T-helper 9 cell (primary cell): ENCODE results near the gene S100A8.
"Not testable (repeated sequence)": the region's sequence is repeated elsewhere in the genome, so short reads cannot be mapped to it uniquely, and the experiment has no call there.

Experiments used
- DNase-seq: peaks from one replicate; pipeline ENCODE4 v3.0.0-alpha.2; 2020

S100A8 gene

DNA sequence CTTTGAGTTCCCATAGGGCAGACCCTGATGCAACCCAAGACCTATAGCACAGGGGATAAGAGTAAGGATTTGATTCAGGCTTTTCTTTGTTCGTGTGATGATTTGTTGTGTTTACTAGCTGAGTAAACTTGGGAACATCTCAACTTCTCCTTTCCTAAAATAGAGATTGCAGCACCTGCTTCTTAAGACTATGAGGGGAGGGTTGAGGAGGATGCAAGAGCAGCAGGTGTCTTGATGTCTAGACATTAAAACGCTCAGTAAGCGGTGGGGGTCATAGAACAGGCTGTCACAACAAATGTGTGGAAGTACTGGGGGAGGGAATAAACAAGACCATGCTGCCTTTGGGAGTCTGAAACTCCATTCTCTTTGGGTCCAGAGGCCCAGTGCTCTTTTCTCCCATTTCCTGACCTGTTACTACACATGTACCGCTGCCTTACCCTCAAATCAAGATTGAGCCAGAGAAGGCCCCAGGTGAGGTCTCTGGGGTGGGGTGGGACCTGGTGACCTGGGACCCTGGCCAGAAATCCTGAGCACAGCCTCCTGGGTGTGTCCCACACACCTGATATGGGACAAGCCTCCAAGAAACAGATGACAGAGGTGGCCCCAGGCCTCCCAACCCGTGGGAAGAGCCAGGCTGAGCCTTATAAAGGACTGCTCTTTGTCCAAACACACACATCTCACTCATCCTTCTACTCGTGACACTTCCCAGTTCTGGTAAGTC, 25.1 kb upstream of the S100A8 start, which contains the start of gene S100A7A:
Gene S100A7A (plus strand): TSS at position 671 of the 721 bp plus-strand sequence. CDS start 1,563 bp downstream, outside the sequence.
- no peak for DNase-seq

DNA sequence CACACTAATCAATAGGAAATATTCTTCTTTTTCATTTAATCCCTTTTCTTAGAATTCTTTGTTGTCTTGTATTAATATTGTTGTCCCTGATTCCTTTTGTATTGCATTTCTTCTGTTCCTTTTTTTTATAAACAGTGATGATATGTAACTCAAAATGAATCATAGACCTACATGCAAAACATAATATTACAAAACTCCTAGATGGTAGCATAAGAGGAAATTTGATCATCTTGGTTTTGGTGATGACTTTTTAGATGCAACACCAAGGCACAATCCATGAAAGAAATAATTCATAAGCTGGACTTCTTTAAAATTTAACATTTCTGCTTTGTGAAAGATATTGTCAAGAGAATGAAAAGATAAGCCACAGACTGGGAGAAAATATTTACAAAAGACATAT, 23.1 kb upstream of the S100A8 start:
- not testable (repeated sequence) for DNase-seq

DNA sequence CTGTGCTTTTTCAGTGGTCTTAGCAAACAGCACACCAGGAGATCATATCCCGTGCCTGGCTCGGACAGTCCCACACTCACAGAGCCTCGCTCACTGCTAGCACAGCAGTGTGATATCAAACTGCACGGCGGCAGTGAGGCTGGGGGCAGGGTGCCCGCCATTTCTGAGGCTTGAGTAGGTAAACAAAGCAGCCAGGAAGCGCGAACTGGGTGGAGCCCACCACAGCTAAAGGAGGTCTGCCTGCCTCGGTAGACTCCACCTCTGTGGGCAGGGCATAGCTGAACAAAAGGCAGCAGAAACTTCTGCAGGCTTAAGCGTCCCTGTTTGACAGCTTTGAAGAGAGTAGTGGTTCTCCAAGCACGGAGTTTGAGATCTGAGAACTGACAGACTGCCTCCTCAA, 16.4 kb upstream of the S100A8 start:
- not testable (repeated sequence) for DNase-seq

DNA sequence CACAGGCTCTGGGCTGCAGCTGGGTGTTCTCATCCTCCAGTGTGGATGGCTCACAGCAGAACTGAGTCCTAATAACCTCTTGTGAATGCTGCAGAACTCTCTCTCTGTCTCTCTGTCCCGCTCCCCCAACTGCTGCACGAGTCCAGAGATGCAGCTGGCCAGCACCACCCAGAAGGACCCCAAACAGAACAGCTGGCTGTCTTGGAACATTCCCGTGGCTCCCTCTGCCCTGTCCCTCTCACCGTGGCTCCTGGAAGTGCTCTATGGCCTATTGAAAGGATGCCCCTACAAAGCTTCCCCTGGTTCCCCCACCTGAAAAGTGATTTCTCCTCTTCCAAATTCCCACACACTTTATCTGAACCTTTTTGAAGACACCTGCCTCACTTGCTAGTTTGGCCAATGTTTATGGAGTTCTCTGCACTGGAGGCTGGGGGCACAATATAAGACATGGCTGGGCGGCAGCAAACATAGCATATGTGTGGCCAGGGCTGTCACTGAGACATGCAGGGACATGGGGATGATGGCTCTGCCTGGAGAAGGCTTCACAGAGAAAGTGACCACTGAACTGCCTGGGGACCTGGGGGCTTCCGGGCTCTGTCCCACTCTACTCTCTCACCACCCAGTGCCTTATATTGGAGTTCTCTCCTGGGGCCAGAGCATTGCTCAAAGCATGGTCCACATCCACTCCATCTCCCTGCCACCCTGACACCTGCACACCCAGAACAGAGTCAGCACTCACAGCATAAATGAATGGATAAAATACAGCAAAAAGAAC, 15.1 kb upstream of the S100A8 start:
- DNase-seq = not testable (repeated sequence)

DNA sequence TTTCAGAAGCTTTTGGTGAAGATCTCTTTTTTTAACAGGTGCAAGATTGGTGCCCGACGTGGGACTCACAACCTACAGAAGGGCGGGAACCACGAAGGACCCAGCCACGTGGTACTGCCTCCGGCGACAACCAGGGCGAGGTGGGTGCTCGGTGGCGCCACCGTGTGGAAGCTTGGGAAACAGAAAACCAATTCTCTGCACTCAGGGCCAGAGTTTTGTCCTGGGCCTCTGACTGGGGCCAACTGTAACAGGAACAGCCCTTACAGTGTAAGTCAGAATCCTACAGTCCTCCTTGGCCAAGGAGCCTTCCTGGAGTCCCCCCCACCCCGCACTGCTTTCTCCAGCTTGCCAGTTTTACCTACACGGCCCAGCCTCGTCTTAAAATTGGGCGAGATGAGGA, 13.9 kb upstream of the S100A8 start:
- DNase-seq = peak; percentile 50

DNA sequence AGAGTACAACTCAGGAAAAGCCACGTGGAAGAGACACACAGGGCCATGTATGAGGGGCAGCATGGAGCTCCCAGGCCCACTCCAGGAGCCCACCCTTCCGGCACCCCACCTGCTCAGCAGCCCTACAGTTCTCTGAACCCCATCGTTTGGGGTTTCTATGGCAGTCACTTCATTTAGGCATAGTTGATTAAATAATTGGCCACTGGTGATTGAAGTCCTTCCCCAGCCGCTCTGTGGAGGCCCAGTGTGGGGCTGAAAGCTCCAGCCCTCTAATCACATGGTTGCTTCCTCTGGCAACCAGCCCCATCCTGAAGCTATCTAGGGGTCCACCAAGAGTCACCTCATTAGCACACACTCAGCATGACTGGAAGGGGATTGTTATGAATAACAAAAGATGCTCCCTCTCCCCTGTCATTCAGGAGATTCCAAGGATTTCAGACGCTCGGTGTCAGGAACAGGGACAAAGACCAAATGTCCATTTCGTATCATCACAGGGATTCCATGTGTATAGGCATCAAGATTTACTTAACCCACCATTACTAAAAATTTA, 13.3 kb upstream of the S100A8 start:
- no peak for DNase-seq

DNA sequence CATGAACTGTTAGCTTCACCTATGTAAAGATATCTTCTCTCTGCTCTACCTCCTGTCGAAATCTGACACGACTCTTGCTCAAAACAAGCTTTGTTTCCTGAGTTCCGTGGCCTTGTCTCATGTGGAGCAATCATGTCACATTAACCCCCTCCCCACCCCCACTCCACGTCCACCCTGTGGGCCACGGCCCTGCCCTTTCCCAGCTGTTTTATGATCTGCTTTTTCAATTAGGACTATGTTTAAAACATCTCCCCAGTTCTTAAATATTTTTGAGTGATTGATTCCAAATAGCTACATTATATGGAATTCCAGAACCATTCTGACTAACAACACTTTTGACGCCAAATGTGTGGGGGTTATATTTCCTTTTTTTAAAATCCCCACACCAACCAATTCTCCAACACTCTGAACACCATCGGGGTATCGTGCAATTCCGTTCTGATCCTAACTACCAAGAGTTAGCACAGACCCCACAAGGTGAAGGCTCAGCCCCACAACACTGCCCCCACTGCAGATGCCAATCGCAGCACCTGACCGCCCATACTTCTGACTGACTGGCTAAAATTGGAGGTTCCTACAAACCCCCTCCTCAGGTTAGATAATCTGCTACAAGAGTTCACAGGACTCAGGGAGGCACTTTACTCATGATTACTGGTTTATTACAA, 12.7 kb upstream of the S100A8 start:
- no peak for DNase-seq

DNA sequence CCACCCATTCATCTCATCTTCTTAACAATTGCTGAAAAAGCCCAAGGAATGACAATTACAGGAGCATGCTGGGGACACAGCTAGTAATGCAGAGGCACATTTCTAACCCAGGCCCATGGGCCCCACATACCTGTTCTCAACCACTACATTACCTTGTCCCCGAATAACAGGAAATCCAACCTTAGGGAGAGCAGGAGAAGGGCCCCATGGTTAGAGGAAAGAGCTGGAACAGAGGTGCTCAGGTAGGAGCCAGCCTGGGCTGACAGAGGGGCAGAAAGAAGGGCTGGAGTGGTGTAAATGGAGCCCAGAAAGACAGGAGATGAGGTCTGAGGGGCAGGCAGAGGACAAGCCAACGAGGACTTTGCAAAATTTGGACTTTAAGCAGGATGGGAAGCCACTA, 11.4 kb upstream of the S100A8 start:
- no peak for DNase-seq

DNA sequence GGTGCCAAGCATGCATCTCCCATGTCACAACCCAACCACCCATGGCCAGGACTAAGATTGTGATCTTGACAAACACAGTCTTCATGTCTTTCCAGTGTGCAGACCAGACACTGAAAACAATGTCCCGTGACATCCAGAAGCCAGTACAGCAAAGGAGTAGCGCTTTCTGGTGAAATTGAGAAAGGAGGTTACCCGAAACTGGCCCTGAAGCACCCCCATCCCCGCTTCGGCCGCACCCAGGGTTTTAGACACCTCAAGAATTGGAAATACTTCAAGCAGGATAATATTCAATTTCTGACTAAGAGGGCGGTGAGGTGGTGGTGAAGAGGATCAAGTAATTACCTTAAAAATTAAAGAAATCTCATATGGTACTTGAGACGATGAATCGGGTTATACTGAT, 10.6 kb upstream of the S100A8 start:
- no peak for DNase-seq

DNA sequence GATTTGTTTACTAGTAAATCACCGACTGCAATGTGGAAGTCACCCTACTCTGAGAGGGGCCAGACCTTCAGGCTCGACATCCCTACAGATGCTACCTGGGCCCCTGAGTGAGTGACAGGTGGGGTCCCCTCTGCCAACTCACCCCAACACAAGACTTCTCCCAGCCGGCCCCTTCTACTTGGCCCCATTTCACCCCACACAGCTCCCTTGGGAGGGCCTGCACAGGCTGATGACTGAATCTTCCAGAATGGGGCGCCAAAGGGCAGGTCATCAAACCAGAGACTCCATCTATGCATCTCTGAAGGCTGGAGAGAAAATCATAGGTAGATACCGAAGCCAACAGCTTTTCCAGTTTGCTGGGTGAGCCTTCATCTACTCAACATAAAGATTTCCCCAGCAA, 9.4 kb upstream of the S100A8 start:
- DNase-seq = no peak

DNA sequence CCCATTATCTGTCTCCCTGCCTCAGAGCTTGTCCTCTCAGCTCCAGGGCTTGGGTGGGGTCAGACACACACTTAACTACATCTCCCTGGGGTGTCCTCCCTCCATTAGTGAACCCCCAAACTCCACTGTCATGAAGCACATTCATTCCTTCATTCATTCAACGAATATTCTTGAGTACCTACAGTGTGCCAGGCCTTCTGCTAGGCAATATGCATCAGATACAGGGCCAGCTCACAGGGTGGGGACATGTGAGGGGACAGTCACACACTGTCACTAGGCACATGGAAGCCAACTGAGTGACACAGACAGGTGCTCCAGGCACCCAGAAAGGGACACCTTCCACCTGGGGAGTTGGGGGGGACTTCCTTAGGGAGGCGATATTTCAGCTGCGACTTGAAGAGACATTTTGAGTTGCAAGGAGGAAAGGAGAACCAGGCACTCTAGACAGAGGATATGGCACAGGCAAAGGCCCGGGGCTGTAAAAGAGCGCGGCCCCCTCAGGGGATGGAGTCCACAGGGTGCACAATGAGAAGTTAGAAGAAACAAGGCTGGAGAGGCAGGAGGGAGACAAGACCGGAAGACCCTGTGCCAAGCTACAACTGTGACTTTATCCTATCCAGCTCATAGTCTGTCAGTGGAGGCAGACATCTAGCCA, 8.7 kb upstream of the S100A8 start:
- DNase-seq = no peak

DNA sequence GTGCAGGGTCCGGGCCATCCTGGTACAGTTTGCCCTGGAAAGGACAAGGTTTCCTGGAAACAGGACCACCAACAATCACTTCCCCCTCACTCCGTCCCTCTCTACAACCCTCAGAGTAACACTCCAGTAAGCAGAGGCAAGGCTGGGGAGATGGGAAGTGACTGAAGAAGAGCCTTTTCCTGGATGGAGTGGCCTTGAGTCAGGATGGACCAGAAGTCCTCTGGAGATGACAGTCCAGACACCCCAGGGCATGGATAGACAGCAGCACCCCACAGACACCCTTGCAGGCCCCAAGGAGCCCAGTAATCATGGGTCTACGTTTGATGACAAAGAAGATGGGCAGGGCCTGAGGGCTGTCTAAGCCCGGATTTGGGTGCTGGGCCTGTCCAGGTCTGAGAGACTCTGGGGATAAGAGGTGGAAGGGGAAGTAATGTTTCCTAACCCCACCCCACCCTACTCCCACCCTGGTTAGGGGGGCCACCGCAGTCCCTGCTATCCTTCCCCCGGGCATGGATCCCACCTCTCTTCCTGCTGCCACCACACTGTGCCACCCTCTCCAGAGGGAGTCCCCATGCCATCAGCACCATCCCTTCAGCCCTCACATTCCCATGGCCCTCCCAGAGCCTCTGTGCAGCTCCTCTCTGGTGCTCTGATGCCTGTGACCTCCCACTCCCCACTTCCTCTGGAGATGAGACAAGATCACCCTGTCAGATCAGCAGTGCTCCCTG, 7.2 kb upstream of the S100A8 start:
- no peak for DNase-seq

DNA sequence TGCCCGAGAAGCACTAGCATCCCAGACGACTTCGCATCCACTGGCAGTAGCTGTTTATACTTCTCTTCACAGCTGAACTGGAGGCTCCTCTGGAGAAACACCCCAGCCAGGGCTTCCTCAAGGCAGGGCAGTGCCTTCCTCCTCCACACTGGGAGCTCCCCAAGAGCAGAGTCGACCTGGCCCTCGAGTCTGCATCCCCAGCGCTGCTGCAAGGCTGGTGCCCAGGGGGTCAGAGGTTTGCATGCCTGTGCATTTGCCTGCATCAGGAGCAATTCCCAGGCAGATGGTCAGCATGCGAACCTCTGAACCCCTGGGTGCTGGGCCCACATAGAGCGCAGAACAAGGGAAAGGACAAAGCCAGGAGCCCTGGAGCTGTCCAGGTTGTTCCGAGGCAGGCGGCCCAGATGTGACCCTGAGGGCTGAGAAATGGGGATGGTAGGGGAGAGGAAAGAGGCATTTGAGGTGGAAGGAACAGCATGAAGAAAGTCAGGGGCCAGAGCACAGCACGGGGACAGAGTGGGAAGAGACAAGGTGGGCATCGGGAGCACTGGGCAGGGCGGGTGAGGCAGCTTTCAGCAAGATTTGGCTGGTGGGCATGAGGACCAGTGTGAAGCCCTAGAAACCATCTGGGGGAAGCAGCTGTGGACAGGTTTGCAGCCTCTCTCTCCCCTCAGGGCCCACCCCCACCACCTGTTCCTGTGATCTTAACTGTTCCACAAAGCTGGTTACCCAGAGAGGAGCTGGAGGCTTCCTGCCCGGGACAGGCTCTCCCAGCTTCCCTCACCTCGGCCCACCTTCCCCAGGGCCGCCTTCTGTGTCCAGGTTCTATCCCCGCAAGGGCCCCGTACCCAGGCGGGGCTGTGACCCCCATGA, 6.4 kb upstream of the S100A8 start:
- DNase-seq = no peak

DNA sequence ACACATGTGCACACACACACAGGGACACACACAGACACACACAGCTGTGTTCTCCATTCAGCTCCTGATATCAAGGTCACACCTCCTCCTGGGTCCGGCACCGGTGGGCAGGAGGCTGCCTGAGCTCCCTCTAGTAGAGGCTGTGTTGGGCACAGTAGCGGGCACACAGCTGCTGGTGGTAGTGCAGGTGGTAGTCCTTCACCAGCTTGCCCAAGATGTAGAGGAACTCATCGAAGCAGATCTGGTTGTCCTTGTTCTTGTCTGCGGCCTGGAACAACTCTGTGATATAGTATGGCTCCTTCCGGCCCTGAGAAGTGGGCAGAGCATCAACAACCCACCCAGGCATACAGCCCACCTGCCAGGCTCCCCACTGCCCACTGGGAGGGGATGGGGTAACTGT, 5.6 kb upstream of the S100A8 start:
- no peak for DNase-seq

DNA sequence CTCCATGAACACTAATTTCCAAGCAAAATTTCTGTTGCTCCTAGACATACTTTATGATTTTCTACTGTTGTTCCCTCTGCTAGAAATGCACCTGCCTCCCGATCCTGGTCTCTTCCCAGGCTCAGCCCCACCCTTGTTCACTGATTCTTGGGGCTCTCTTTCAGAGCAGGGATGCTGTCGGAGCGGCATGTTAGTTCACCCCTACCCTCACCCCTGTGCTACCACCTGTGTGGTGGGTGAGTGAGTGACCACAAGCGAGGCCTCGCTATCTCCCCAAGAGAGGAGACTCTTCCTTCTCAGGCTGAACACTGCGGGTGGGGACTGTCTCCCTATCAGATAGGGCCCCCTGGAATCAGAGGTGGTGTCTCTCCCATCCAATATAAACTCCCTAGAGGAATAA, 4.9 kb upstream of the S100A8 start:
- DNase-seq = no peak

DNA sequence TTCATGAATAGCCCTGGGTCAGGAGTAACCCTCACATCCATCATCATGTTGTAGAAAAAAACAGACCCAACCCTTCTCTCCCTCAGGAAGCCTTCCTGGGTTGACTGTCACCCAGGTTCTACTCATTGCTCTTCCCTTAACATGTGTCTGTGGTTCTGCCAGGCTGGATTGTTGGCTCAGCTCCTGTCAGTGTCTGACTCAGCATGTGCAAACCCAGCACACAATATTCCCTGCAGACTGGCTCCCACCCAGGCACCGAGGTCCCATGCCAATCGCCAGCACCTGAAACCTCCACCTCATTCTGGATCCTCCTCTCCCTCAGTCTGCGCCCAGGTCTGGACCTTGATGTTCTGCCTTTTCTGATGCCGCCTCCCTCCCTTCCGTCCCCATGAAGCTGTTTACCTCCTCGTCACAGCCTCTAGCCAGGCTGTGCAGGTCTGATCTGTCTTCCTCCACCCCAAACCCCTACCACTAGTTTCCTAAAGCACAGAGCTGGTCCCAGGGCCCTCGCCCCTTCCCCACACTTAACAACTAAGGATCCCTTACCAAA, 4.3 kb upstream of the S100A8 start:
- DNase-seq = no peak

DNA sequence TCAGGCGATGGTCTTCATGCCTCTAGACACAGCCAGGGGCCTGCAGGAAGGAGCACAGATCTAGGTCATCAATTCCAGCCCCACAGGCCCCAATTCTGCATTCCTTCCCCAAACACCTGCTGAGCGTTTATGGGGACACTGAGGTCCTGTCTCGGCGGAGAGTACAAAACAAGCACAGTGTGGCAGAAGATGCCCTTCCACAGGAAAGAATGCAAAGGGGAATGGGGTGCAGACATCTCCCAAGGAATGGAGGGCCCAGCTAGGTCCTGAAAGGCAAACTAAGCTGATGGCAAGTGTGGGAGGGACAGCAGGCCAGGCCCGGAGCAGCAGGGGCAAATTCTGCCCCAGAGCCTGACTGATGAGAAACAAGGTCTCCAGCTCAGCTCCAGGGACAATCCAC, 3.5 kb upstream of the S100A8 start:
- DNase-seq = no peak

DNA sequence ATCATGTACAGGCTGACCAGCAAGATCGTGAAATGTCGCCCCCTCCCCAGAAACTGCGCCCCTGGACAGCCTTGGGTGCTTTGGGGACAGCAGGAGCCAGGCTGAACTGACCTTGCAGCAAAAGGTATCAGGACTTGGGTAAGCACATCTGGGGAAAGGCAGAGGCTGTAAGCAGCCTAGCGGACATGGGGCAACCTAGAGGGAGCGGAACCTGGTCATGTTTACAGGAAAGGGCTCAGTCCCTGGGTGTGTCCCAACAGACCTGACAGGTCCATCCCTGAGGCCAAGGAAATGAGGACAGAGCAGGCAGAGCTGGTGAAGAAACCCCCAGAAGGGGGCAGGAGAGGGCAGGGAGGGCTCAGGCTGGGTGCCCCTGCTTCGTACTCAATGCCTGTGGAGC, 3.1 kb upstream of the S100A8 start:
- no peak for DNase-seq

DNA sequence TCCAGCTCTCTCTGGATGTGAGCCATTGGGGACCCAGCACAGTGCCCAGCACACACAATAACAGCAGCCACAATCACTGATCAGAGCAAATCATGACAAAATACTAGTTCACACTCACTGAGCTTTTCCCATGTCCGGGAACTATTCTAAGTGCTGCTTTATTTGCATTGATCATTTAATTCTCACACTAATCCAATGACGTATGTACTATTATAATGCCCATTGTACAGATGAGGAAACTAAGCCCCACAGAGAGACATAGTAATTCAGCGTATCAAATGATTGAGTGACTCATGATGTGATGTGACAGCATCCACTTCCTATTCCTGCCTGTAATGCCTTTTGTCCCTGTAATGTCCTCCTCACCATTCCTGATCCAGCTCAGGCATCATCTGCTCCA, 1.9 kb upstream of the S100A8 start:
- DNase-seq = no peak

DNA sequence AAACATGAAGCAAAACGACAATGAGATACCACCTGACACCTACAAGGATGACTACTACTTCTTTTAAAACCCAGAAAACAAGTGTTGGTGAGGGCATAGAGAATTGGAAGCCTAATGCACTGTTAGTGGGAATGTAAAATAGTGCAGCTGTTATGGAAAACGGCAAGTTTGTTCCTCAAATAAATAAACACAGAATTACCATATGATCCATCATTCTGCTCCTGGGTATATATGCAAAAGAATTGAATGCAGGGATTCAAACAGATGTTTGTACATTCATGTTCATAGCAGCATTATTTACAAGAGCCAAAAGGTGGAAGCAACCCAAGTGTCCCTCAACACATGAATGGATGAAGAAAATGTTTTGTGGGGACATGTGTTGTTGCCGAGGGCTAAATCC, 1.4 kb upstream of the S100A8 start:
- no peak for DNase-seq
